ENCODE data around the gene ABLIM3. TPM values are rescaled to one million over a fixed set of nuclear protein-coding genes. Genes with fewer than 3 reads are reported as not detected.

Gene ABLIM3
- total and polyA plus RNA-seq, 2 donors (not counting 3 experiments of a cell fraction or from before 2014, with no cell fraction given), result 16.7 to 42.1 TPM

GRCh38 chr5:149228618-149229297 lies 87.5 kb downstream of the ABLIM3 start:
- peak; percentile 91 for FAIRE-seq

More at GRCh38 chr5:149228618-149229297, 87.5 kb downstream of the ABLIM3 start:
- H3K4me1 ChIP-seq (ENCODE audit: control insufficient read depth, extremely low read depth, insufficient read depth, low read length), result peaks cover 30% of the 10 kb centered on the region
- H3K4me2 ChIP-seq (ENCODE audit: insufficient read depth, low read length), result peak overlapping the region; percentile 19
- H3K9me1 ChIP-seq (replicated peaks; ENCODE audit: control insufficient read depth, extremely low read depth, insufficient read depth, low read length), result no peaks in the 10 kb centered on the region
- no peak overlapping the region for H3K4me3 ChIP-seq (replicated peaks in 1 of 3; ENCODE audit: insufficient read depth in 1 of 3, low read depth in 1 of 3, low read length in 3 of 3)
- no peak overlapping the region for H3K9ac ChIP-seq (replicated peaks; ENCODE audit: extremely low read depth, insufficient read depth, low read length)
- H3K36me3 ChIP-seq (ENCODE audit: control insufficient read depth in 2 of 2, extremely low read depth in 1 of 2, insufficient read depth in 2 of 2, low read length in 2 of 2), result peaks cover 0 to 1% of the 10 kb centered on the region in 2 experiments
- H3K27ac ChIP-seq (ENCODE audit: insufficient read depth, low read depth, low read length), result peak overlapping the region; percentile 42
- H2AFZ ChIP-seq (ENCODE audit: low read depth, low read length), result no peak overlapping the region
- BruUV-seq (replicated peaks), result no TSS peak
- DNase-seq (ENCODE audit: low read depth, low spot score), result peak; percentile 84
- H3K27me3 ChIP-seq (ENCODE audit: control insufficient read depth in 2 of 2, insufficient read depth in 2 of 2, low read length in 2 of 2), result no peaks in the 10 kb centered on the region
- no peaks in the 10 kb centered on the region for H3K79me2 ChIP-seq (ENCODE audit: control insufficient read depth, insufficient read depth, low read length)
- dilution Hi-C loops (cut with MboI; ENCODE audit: extremely low pct_ligation_motif_present, low sequenced_read_pairs) (no loop called here), intact Hi-C loops (cut with micrococcal nuclease) (loop anchor here (1.0 to 5.0 kb wide), 10 partner anchors 16 to 494 kb away; partner anchors contain the start of gene ABLIM3)
- H3K9me3 ChIP-seq (replicated peaks; ENCODE audit: control insufficient read depth, insufficient read depth, low read length), result no peaks in the 10 kb centered on the region
- no peaks in the 10 kb centered on the region for H4K20me1 ChIP-seq (replicated peaks; ENCODE audit: control insufficient read depth, extremely low read depth, insufficient read depth, low read length)
- POLR2A ChIA-PET, result interaction anchor here (1.4 kb wide), 1 partner anchor 87 kb away, joined by 7 read pairs; the partner anchor contains the start of gene ABLIM3
- TF ChIP-seq POLR2A (IDR thresholded peaks at IDR 0.05; ENCODE audit: low read depth, low read length) (no peak), POLR2AphosphoS5 (IDR thresholded peaks at IDR 0.05; ENCODE audit: insufficient read depth, low read depth, low read length) (peak; percentile 90), FOS (IDR thresholded peaks at IDR 0.05; ENCODE audit: borderline replicate concordance, insufficient read depth, low read length) (peak; percentile 82), JUN (IDR thresholded peaks at IDR 0.05; ENCODE audit: borderline replicate concordance, insufficient read depth, insufficient read length, low read depth) (peak; percentile 59), CTCF (IDR thresholded peaks at IDR 0.05; ENCODE audit: extremely low read depth in 1 of 2, insufficient read depth in 1 of 2, low read depth in 1 of 2, low read length in 2 of 2) (peak; percentile 64 to 73), MAX (IDR thresholded peaks at IDR 0.05; ENCODE audit: insufficient read depth, insufficient read length) (no peak), GATA2 (IDR thresholded peaks at IDR 0.05; ENCODE audit: insufficient read depth, insufficient read length, low read depth, low read length) (peak; percentile 81)
- CTCF ChIA-PET, result interaction anchor here (0.6 to 9.4 kb wide), 32 partner anchors 9 to 495 kb away, joined by 3 to 238 read pairs (median 5); partner anchors contain the start of gene ABLIM3
